Prostate gland (tissue), 2 donors: ENCODE data around the gene TPST2. TPM values are rescaled to one million over a fixed set of nuclear protein-coding genes. Genes with fewer than 3 reads are reported as not detected.

Experiments used
- DNase-seq: peaks from one replicate; pipeline ENCODE4 v3.0.0-alpha.2; 2019; ENCODE audit warnings: low spot score
- H3K27ac ChIP-seq, 2 donors: fragments of 200-600 bp; sonication (generic); 2 replicates each; pipeline ENCODE4 v1.5.1; 2017 to 2019
- H3K27me3 ChIP-seq: fragments of 200-600 bp; sonication (generic); replicated peaks from 2 replicates; pipeline ENCODE4 v1.5.1; 2019; ENCODE audit not compliant: insufficient read depth
- H3K36me3 ChIP-seq, 2 donors: fragments of 200-600 bp; sonication (generic); 1 replicate in 1 of 2; 2 replicates in 1 of 2; pipeline versions ENCODE4 v1.5.1 to v1.8.1; 2017 to 2019
- H3K4me1 ChIP-seq: fragments of 200-600 bp; sonication (generic); replicated peaks from 2 replicates; pipeline ENCODE4 v1.5.1; 2019
- H3K4me3 ChIP-seq, 2 donors: fragments of 200-600 bp; sonication (generic); 2 replicates each; pipeline ENCODE4 v1.5.1; 2017 to 2019
- H3K9me3 ChIP-seq: fragments of 200-600 bp; sonication (generic); 2 replicates; pipeline ENCODE4 v1.5.1; 2017
- CTCF ChIP-seq, 4 experiments: fragments of 200-600 bp in 2 of 4; fragments of 450-650 bp in 2 of 4; sonication (generic) in 2 of 4; IDR thresholded peaks; 1 replicate in 3 of 4; 2 replicates in 1 of 4; pipeline ENCODE4 v1.5.1; 2016 to 2019; ENCODE audit warnings: antibody characterized with exemption in 4 of 4, mild to moderate bottlenecking in 2 of 4, moderate library complexity in 2 of 4
- POLR2A ChIP-seq: fragments of 450-650 bp; IDR thresholded peaks from one replicate; pipeline ENCODE4 v1.6.1; 2016; ENCODE audit warnings: antibody characterized with exemption, mild to moderate bottlenecking
- POLR2AphosphoS5 ChIP-seq: sonication (generic); formaldehyde crosslinking; IDR thresholded peaks from one replicate; pipeline ENCODE4 v1.6.1; 2017; ENCODE audit warnings: antibody characterized with exemption
- WGBS: methylation state at CpG from one replicate; pipeline ENCODE4 v1.1.5; 2018; 5-methylcytosine and 5-hydroxymethylcytosine counted together
- intact Hi-C: fragments of 100-400 bp; cut with DNase I; formaldehyde crosslinking; loops from one replicate; pipeline ENCODE4 v1.14.2; 2022
- total RNA-seq, 2 donors: library from RNA; depleted of rRNA; stranded (reverse); fragments of >200 nt; gene quantifications; one replicate each; pipeline ENCODE4 v1.1.0, GENCODE V29; 2016

TPST2 gene
- total RNA-seq, 2 donors from 2014 or later: 49.4 to 200 TPM

GRCh38 chr22:26503758-26504157 lies 86.2 kb downstream of the TPST2 start:
- WGBS: 38% methylated on average over 1 of the region's 1 CpG
- no peaks in the 10 kb centered on the region for H3K4me1 ChIP-seq
- intact Hi-C loops: no loop called here
- H3K27me3 ChIP-seq: no peaks in the 10 kb centered on the region
- no peaks in the 10 kb centered on the region for H3K9me3 ChIP-seq
- DNase-seq: no peak
- H3K4me3 ChIP-seq: no peak overlapping the region
- H3K36me3 ChIP-seq: peaks cover 29 to 42% of the 10 kb centered on the region in 2 donors
- no peak overlapping the region for H3K27ac ChIP-seq
- TF ChIP-seq CTCF (IDR thresholded peaks at IDR 0.05) (no peak), POLR2AphosphoS5 (no peak), POLR2A (no peak)

- DNase-seq: no peak
- Histone ChIP-seq H3K36me3 (peaks cover 32 to 44% of the 10 kb centered on the region in 2 donors), H3K4me3 (no peak overlapping the region), H3K9me3 (no peaks in the 10 kb centered on the region), H3K27ac (no peak overlapping the region), H3K4me1 (no peaks in the 10 kb centered on the region), H3K27me3 (no peaks in the 10 kb centered on the region)
- intact Hi-C loops: no loop called here
- TF ChIP-seq CTCF (IDR thresholded peaks at IDR 0.05) (peak in 3 of 4 experiments; percentile 20 to 50 (median 32)), POLR2A (no peak), POLR2AphosphoS5 (no peak)
- WGBS: 33% methylated on average over 3 of the region's 3 CpGs
Observed at GRCh38 chr22:26502688-26503561, 87.0 kb downstream of the TPST2 start.

GRCh38 chr22:26501996-26502395 lies 87.9 kb downstream of the TPST2 start:
- no peak for DNase-seq
- intact Hi-C loops: no loop called here
- Histone ChIP-seq H3K9me3 (no peaks in the 10 kb centered on the region), H3K27ac (no peak overlapping the region), H3K4me3 (no peak overlapping the region), H3K27me3 (no peaks in the 10 kb centered on the region), H3K36me3 (peaks cover 32 to 45% of the 10 kb centered on the region in 2 donors), H3K4me1 (no peaks in the 10 kb centered on the region)
- WGBS: 98% methylated on average over 2 of the region's 2 CpGs
- TF ChIP-seq CTCF (IDR thresholded peaks at IDR 0.05): no peak
- no peak for TF ChIP-seq POLR2AphosphoS5
- no peak for TF ChIP-seq POLR2A

GRCh38 chr22:26499188-26499703 lies 90.7 kb downstream of the TPST2 start:
- DNase-seq: no peak
- Histone ChIP-seq H3K4me1 (no peaks in the 10 kb centered on the region), H3K27ac (no peak overlapping the region), H3K9me3 (no peaks in the 10 kb centered on the region), H3K4me3 (no peak overlapping the region), H3K36me3 (peaks cover 34 to 36% of the 10 kb centered on the region in 2 donors), H3K27me3 (no peaks in the 10 kb centered on the region)
- intact Hi-C loops: no loop called here
- TF ChIP-seq CTCF (IDR thresholded peaks at IDR 0.05) (no peak), POLR2A (no peak), POLR2AphosphoS5 (no peak)
- WGBS: 93% methylated on average over 25 of the region's 25 CpGs
